ENCODE measurements around the gene CLDN24. TPM values are rescaled to one million over a fixed set of nuclear protein-coding genes. Genes with fewer than 3 reads are reported as not detected.

CLDN24 gene
- polyA plus RNA-seq, 2 of the 4 experiments (the other 2 are of a cell fraction) = not detected

DNA sequence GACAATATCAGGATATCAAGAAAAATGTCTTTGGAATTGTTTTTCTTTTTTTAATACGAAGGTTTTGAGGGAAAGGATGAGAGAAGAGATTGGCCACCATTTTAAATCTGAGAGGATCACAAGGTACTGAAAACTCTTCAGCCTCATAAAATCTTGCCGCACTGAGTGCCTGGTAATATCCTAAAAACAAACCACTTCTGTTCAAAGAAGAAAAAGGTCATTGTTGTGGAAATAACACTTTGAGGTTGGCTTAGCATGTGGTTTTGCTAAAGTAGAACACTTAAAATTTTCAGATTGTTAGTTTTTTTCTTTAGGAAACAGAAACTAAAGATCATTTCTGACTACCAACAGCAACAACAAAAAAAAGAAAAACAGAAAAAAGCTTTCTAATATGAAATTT lies 1.1 kb downstream of the CLDN24 start:
- H3K9me3 ChIP-seq = no peaks in the 10 kb centered on the region
- no peak for ATAC-seq
- no peak overlapping the region for H3K4me2 ChIP-seq
- H3K4me3 ChIP-seq = no peak overlapping the region
- H3K27ac ChIP-seq = no peak overlapping the region
- 93% methylated on average over 2 of the region's 2 CpGs for WGBS (ENCODE audit: missing lambda C conversion rate)
- CTCF ChIA-PET = no interaction called here
- POLR2A ChIA-PET = no interaction called here
- DNase-seq (ENCODE audit: low read depth in 1 of 2, low spot score in 1 of 2) = no peak
- TF ChIP-seq USF2 (IDR thresholded peaks at IDR 0.05) (no peak), BHLHE40 (IDR thresholded peaks at IDR 0.05; ENCODE audit: low read depth, low read length) (no peak), TFCP2L1 (CRISPR knock-in tag; IDR thresholded peaks at IDR 0.05) (no peak), ZC3H11A (IDR thresholded peaks at IDR 0.05) (no peak), HOXB13 (CRISPR knock-in tag; IDR thresholded peaks at IDR 0.05; ENCODE audit: low read depth) (no peak), EHMT2 (IDR thresholded peaks at IDR 0.05; ENCODE audit: low read depth) (no peak), SREBF2 (IDR thresholded peaks at IDR 0.05) (no peak), HOXB5 (CRISPR knock-in tag; IDR thresholded peaks at IDR 0.05) (no peak), CBX2 (IDR thresholded peaks at IDR 0.05; ENCODE audit: borderline replicate concordance, low read depth) (no peak), PHF8 (IDR thresholded peaks at IDR 0.05; ENCODE audit: borderline replicate concordance, low read depth) (no peak), JUN (IDR thresholded peaks at IDR 0.05) (no peak), POLR2AphosphoS2 (conservative IDR thresholded peaks at IDR 0.05; ENCODE audit: low read length) (no peak), HDAC2 (IDR thresholded peaks at IDR 0.05) (no peak), KDM1A (IDR thresholded peaks at IDR 0.05; ENCODE audit: low read depth) (no peak), CBX8 (IDR thresholded peaks at IDR 0.05) (no peak), CEBPB (IDR thresholded peaks at IDR 0.05) (no peak), EP300 (IDR thresholded peaks at IDR 0.05) (no peak), HOXA7 (CRISPR knock-in tag; IDR thresholded peaks at IDR 0.05) (no peak), RFX5 (IDR thresholded peaks at IDR 0.05) (no peak), HEYL (CRISPR knock-in tag; IDR thresholded peaks at IDR 0.05) (no peak)
- H3K4me1 ChIP-seq = no peaks in the 10 kb centered on the region
- FAIRE-seq = no peak

- 84% methylated on average over 6 of the region's 6 CpGs for WGBS (ENCODE audit: missing lambda C conversion rate)
- POLR2A ChIA-PET = no interaction called here
- CTCF ChIA-PET = no interaction called here
Observed at GRCh38 chr4:183320211-183321059, 1.8 kb downstream of the CLDN24 start, which contains the start of gene CLDN22. TSS of gene CLDN22 (minus strand) at chr4:183320276. CDS start at chr4:183320218, 58 bp downstream.

More at GRCh38 chr4:183320211-183321059, 1.8 kb downstream of the CLDN24 start, which contains the start of gene CLDN22:
- no peak for TF ChIP-seq RARB (CRISPR knock-in tag; IDR thresholded peaks at IDR 0.05)
- no peak for TF ChIP-seq ESRRA (IDR thresholded peaks at IDR 0.05; ENCODE audit: borderline replicate concordance, low read length)
- TF ChIP-seq USF2 (IDR thresholded peaks at IDR 0.05) = no peak
- no peak for TF ChIP-seq EHF (CRISPR knock-in tag; IDR thresholded peaks at IDR 0.05)
- TF ChIP-seq, protein P1, sequence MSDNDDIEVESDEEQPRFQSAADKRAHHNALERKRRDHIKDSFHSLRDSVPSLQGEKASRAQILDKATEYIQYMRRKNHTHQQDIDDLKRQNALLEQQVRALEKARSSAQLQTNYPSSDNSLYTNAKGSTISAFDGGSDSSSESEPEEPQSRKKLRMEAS (IDR thresholded peaks at IDR 0.05) = no peak
- no peak for TF ChIP-seq HEYL (CRISPR knock-in tag; IDR thresholded peaks at IDR 0.05)
- no peak for TF ChIP-seq RCOR1 (IDR thresholded peaks at IDR 0.05; ENCODE audit: low read depth, low read length)
- no peak for TF ChIP-seq HOXB13 (CRISPR knock-in tag; IDR thresholded peaks at IDR 0.05; ENCODE audit: low read depth)
- no peak for TF ChIP-seq ZSCAN20 (CRISPR knock-in tag; IDR thresholded peaks at IDR 0.05)
- no peak for TF ChIP-seq RNF2 (IDR thresholded peaks at IDR 0.05; ENCODE audit: borderline replicate concordance, low read depth)
- no peak for TF ChIP-seq CEBPB (IDR thresholded peaks at IDR 0.05)
- no peak for TF ChIP-seq EP300 (IDR thresholded peaks at IDR 0.05)
- no peak for TF ChIP-seq HDAC2 (IDR thresholded peaks at IDR 0.05)
- TF ChIP-seq, protein P2, sequence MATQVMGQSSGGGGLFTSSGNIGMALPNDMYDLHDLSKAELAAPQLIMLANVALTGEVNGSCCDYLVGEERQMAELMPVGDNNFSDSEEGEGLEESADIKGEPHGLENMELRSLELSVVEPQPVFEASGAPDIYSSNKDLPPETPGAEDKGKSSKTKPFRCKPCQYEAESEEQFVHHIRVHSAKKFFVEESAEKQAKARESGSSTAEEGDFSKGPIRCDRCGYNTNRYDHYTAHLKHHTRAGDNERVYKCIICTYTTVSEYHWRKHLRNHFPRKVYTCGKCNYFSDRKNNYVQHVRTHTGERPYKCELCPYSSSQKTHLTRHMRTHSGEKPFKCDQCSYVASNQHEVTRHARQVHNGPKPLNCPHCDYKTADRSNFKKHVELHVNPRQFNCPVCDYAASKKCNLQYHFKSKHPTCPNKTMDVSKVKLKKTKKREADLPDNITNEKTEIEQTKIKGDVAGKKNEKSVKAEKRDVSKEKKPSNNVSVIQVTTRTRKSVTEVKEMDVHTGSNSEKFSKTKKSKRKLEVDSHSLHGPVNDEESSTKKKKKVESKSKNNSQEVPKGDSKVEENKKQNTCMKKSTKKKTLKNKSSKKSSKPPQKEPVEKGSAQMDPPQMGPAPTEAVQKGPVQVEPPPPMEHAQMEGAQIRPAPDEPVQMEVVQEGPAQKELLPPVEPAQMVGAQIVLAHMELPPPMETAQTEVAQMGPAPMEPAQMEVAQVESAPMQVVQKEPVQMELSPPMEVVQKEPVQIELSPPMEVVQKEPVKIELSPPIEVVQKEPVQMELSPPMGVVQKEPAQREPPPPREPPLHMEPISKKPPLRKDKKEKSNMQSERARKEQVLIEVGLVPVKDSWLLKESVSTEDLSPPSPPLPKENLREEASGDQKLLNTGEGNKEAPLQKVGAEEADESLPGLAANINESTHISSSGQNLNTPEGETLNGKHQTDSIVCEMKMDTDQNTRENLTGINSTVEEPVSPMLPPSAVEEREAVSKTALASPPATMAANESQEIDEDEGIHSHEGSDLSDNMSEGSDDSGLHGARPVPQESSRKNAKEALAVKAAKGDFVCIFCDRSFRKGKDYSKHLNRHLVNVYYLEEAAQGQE (IDR thresholded peaks at IDR 0.05) = no peak
- no peak for TF ChIP-seq TP53 (CRISPR knock-in tag; IDR thresholded peaks at IDR 0.05)
- Histone ChIP-seq H3K4me1 (no peaks in the 10 kb centered on the region), H3K4me3 (no peak within 1 kb of the TSS), H3K27ac (no peak within 1 kb of the TSS), H3K9me3 (no peaks in the 10 kb centered on the region), H3K4me2 (no peak within 1 kb of the TSS)
- DNase-seq (ENCODE audit: low read depth in 1 of 2, low spot score in 1 of 2) = no peak
- no peak for FAIRE-seq
- no peak for ATAC-seq
